Ascending aorta (tissue), 2 donors: ENCODE measurements around the gene EFNA3. TPM values are rescaled to one million over a fixed set of nuclear protein-coding genes. Genes with fewer than 3 reads are reported as not detected.

Source experiments
- DNase-seq, 2 donors: peaks; one replicate each; pipeline ENCODE4 v3.0.0-alpha.2; 2019; ENCODE audit warnings: low spot score in 2 of 2
- H3K27ac ChIP-seq, 2 donors: fragments of 200-600 bp; sonication (generic); one replicate each; pipeline ENCODE4 v1.5.1; 2016 to 2017; ENCODE audit warnings: mild to moderate bottlenecking in 1 of 2
- H3K27me3 ChIP-seq: fragments of 200-600 bp; sonication (generic); one replicate; pipeline ENCODE4 v1.5.1; 2017
- H3K36me3 ChIP-seq, 2 donors: fragments of 200-600 bp; sonication (generic); one replicate each; pipeline ENCODE4 v1.5.1; 2016
- H3K4me1 ChIP-seq, 2 donors: fragments of 200-600 bp; sonication (generic); one replicate each; pipeline ENCODE4 v1.5.1; 2016 to 2017; ENCODE audit warnings: mild to moderate bottlenecking in 1 of 2
- H3K4me3 ChIP-seq, 2 donors: fragments of 200-600 bp; sonication (generic); one replicate each; pipeline ENCODE4 v1.5.1; 2016 to 2017; ENCODE audit warnings: mild to moderate bottlenecking in 1 of 2
- H3K9me3 ChIP-seq, 2 donors: fragments of 200-600 bp; sonication (generic); one replicate each; pipeline ENCODE4 v1.5.1; 2016
- CTCF ChIP-seq, 3 experiments: fragments of 200-600 bp in 2 of 3; fragments of 450-650 bp in 1 of 3; sonication (generic) in 2 of 3; IDR thresholded peaks; one replicate each; pipeline ENCODE4 v1.5.1; 2016 to 2019; ENCODE audit warnings: antibody characterized with exemption in 3 of 3, mild to moderate bottlenecking in 1 of 3, moderate library complexity in 1 of 3
- intact Hi-C: fragments of 100-400 bp; cut with DNase I; formaldehyde crosslinking; loops from one replicate; pipeline ENCODE4 v1.15.1; 2023
- total RNA-seq: library from RNA; depleted of rRNA; stranded (reverse); fragments of >200 nt; gene quantifications from one replicate; pipeline ENCODE4 v1.1.0, GENCODE V29; 2016

Gene EFNA3
- total RNA-seq, 1 donor from 2014 or later = 1.5 TPM

GRCh38 chr1:155038602-155039307 lies 39.9 kb upstream of the EFNA3 start:
- intact Hi-C loops = no loop called here
- DNase-seq = no peak
- no peak overlapping the region for H3K27ac ChIP-seq
- H3K4me3 ChIP-seq = no peak overlapping the region
- H3K9me3 ChIP-seq = no peaks in the 10 kb centered on the region
- H3K36me3 ChIP-seq = no peaks in the 10 kb centered on the region
- no peaks in the 10 kb centered on the region for H3K27me3 ChIP-seq
- TF ChIP-seq CTCF (IDR thresholded peaks at IDR 0.05) = no peak
- no peaks in the 10 kb centered on the region for H3K4me1 ChIP-seq

DNA sequence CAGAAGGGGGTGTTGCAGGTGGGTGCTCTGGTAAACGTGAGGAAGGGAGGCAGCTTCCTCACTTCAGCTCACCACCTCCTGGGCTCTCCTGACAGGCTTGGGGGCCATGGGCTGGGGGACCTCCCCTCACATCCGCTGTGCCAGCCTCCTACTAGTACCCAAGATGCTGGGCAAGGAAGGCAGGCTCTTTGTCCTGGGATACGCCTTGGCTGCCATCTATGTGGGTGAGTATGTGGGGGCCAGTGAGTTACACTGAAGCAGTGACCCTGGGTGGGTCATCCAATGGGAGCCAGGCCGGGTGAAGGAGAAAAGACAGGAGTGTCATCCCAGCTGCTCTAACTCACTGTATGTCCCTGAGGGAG lies 39.3 kb upstream of the EFNA3 start:
- Histone ChIP-seq H3K36me3 (no peaks in the 10 kb centered on the region), H3K4me3 (no peak overlapping the region), H3K4me1 (no peaks in the 10 kb centered on the region), H3K9me3 (no peaks in the 10 kb centered on the region), H3K27me3 (no peaks in the 10 kb centered on the region), H3K27ac (no peak overlapping the region)
- no peak for DNase-seq
- intact Hi-C loops = no loop called here
- no peak for TF ChIP-seq CTCF (IDR thresholded peaks at IDR 0.05)

DNA sequence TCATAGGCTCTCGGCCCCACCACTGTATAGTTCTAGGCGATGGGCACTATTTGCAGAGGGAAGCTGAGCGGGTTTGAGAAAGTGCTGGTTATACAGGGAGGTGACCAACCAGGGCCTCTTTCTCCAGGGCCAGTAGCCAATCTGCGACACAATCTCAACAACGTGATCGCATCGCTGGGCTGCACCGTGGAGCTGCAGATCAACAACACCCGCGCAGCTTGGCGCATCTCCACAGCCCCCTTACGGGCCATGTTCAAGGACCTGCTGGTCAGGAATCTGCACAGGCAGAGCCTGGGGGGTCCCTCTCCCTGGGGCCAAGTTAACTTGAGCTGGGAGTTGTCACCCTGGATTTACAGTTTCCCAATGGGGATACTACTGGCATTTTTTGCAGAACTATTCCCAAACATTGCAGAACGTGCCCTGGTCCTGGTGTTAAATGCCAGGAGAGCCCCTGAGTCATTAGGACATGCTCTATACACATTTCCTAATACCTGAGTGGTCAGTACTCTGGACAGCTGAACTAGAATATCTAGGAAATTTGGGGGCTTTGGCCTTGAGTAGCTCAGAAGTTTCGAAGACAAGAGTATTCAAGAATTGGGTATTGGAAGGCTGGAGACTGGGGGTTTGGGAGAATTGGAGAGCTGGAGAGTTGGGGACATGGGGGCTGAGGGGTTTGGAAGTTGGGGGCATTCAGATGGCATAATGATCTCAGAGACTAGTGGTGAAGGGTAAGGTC lies 38.1 kb upstream of the EFNA3 start:
- H3K4me3 ChIP-seq = no peak overlapping the region
- no peak overlapping the region for H3K27ac ChIP-seq
- no peaks in the 10 kb centered on the region for H3K4me1 ChIP-seq
- no peaks in the 10 kb centered on the region for H3K9me3 ChIP-seq
- TF ChIP-seq CTCF (IDR thresholded peaks at IDR 0.05) = no peak
- no peaks in the 10 kb centered on the region for H3K27me3 ChIP-seq
- no peaks in the 10 kb centered on the region for H3K36me3 ChIP-seq
- DNase-seq = no peak
- intact Hi-C loops = no loop called here

DNA sequence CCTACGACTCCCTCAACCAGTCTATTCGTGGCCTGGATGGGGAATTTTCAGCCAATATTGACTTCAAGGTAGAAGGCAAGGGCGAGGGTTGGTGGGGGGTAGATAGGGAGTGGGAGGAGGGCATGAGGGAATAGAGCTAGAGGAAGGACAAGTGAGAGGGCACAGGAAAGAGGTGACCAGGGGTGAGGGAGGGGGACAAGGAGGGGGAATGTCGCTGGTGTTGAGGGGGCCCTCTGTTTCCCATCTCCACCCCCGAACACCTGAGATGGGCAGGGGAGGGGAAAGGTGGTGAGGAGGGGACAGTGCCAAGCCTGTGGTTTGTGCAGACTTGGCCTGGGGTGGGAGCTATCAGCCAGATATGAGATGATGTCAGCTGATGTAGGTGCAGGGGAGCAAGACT lies 35.8 kb upstream of the EFNA3 start:
- H3K27ac ChIP-seq = no peak overlapping the region
- H3K36me3 ChIP-seq = no peaks in the 10 kb centered on the region
- no peak overlapping the region for H3K4me3 ChIP-seq
- DNase-seq = no peak
- no peak for TF ChIP-seq CTCF (IDR thresholded peaks at IDR 0.05)
- H3K27me3 ChIP-seq = no peaks in the 10 kb centered on the region
- no peaks in the 10 kb centered on the region for H3K4me1 ChIP-seq
- intact Hi-C loops = no loop called here
- H3K9me3 ChIP-seq = no peaks in the 10 kb centered on the region

- no peak for DNase-seq
- TF ChIP-seq CTCF (IDR thresholded peaks at IDR 0.05) = no peak
Observed at GRCh38 chr1:155043301-155043702, 35.3 kb upstream of the EFNA3 start.

More at GRCh38 chr1:155043301-155043702, 35.3 kb upstream of the EFNA3 start:
- no peaks in the 10 kb centered on the region for H3K9me3 ChIP-seq
- no peak overlapping the region for H3K4me3 ChIP-seq
- H3K27me3 ChIP-seq = no peaks in the 10 kb centered on the region
- no peaks in the 10 kb centered on the region for H3K4me1 ChIP-seq
- intact Hi-C loops = no loop called here
- no peak overlapping the region for H3K27ac ChIP-seq
- H3K36me3 ChIP-seq = no peaks in the 10 kb centered on the region
